ENCODE data around the gene HSPA14.

DNA sequence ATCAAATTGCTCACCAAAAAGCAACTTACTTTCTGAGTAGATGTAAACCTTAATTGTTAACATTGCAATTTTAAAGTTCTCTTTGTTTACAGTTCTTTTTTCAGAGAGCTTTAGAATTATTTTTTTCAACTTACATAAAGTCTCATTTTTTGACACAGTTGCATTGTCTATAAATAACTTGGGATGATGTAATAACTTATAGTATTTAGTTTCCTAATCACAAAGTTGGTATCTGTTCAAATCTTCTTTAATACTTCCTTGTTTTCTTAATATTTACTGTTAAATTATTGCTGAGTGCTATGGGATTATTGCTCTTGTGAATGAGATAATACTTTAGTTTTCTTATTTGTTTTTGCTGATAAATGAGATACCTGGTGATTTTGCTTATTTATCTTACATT lies 21.7 kb downstream of the HSPA14 start:
- TF ChIP-seq, protein P1, sequence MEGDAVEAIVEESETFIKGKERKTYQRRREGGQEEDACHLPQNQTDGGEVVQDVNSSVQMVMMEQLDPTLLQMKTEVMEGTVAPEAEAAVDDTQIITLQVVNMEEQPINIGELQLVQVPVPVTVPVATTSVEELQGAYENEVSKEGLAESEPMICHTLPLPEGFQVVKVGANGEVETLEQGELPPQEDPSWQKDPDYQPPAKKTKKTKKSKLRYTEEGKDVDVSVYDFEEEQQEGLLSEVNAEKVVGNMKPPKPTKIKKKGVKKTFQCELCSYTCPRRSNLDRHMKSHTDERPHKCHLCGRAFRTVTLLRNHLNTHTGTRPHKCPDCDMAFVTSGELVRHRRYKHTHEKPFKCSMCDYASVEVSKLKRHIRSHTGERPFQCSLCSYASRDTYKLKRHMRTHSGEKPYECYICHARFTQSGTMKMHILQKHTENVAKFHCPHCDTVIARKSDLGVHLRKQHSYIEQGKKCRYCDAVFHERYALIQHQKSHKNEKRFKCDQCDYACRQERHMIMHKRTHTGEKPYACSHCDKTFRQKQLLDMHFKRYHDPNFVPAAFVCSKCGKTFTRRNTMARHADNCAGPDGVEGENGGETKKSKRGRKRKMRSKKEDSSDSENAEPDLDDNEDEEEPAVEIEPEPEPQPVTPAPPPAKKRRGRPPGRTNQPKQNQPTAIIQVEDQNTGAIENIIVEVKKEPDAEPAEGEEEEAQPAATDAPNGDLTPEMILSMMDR (IDR thresholded peaks at IDR 0.05; ENCODE audit: low read depth, low read length), result no peak
- TF ChIP-seq POLR2A (IDR thresholded peaks at IDR 0.05; ENCODE audit: extremely low read depth, insufficient read length) (no peak), MYC (IDR thresholded peaks at IDR 0.05; ENCODE audit: low read depth, low read length) (no peak)
- TF ChIP-seq, protein P2, sequence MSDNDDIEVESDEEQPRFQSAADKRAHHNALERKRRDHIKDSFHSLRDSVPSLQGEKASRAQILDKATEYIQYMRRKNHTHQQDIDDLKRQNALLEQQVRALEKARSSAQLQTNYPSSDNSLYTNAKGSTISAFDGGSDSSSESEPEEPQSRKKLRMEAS (IDR thresholded peaks at IDR 0.05; ENCODE audit: low read depth, low read length), result no peak
